Astrocyte (in vitro differentiated cells and primary cell): Measurements from ENCODE around the gene HOXB13.

ENCODE experiments used
- EZH2 ChIP-seq: IDR thresholded peaks from 2 replicates; pipeline ENCODE4 v1.6.1; 2012; ENCODE audit warnings: mild to moderate bottlenecking, low read length, inconsistent platforms; ENCODE audit not compliant: insufficient read depth
- TF ChIP-seq, protein P1 (sequence below): IDR thresholded peaks from 2 replicates; pipeline ENCODE4 v1.5.1; 2011; ENCODE audit warnings: low read depth, mild to moderate bottlenecking, inconsistent platforms, low read length, moderate library complexity; ENCODE audit not compliant: insufficient read depth

DNA sequence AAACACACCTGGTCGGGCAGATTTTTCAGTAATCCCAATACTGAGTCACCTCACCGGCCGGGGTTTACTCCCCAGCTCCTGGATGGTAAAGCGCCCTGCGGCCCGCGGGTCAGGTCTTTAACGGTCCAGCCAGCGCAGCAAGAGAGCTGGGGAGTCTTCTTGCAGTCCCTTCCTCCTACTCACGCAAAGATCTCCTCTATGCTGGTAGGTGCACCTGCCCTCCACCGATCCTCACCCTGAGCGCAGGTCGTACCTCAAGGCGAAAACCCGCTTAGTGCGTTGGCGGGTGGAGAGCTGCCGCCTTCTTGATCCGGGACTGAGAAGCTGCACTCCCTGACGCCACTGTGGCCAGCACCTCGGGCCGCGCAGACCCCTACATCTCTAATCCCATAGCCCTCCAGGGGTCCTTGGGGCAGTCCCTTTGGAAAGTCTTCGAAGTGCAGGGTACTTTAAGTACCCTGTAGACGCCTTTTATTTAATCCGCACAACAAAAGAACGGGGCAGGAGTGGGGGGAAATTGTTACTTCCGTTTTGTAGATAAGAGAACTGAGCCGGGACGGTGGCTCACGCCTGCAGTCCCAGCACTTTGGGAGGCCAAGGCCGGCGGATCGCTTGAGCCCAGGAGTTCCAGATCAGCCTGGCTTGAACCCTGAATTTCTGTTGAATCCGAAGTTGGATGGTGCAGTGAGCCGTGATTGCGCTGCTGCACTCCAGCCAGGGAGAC lies 10.4 kb upstream of the HOXB13 start:
- TF ChIP-seq, protein P1, sequence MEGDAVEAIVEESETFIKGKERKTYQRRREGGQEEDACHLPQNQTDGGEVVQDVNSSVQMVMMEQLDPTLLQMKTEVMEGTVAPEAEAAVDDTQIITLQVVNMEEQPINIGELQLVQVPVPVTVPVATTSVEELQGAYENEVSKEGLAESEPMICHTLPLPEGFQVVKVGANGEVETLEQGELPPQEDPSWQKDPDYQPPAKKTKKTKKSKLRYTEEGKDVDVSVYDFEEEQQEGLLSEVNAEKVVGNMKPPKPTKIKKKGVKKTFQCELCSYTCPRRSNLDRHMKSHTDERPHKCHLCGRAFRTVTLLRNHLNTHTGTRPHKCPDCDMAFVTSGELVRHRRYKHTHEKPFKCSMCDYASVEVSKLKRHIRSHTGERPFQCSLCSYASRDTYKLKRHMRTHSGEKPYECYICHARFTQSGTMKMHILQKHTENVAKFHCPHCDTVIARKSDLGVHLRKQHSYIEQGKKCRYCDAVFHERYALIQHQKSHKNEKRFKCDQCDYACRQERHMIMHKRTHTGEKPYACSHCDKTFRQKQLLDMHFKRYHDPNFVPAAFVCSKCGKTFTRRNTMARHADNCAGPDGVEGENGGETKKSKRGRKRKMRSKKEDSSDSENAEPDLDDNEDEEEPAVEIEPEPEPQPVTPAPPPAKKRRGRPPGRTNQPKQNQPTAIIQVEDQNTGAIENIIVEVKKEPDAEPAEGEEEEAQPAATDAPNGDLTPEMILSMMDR = no peak
- peak; percentile 58 for TF ChIP-seq EZH2
